H1 (cell line): ENCODE measurements around the gene RNFT2. TPM values are rescaled to one million over a fixed set of nuclear protein-coding genes. Genes with fewer than 3 reads are reported as not detected.

Experiments
- CTCF ChIA-PET: fragments of 300-600 bp; sonication (Branson Sonifier 250); formaldehyde crosslinking; loops from one replicate; lab custom pipeline; 2021; ENCODE audit not compliant: partially characterized antibody; lab: Charles Lee
- POLR2A ChIA-PET: fragments of 300-600 bp; sonication (Branson Sonifier 250); formaldehyde crosslinking; loops from one replicate; lab custom pipeline; 2021; ENCODE audit warnings: inconsistent platforms; ENCODE audit not compliant: partially characterized antibody; lab: Charles Lee
- DNase-seq, 2 experiments: peaks; one replicate each; pipeline versions ENCODE4 v3.0.0 to v3.0.0-alpha.2; 2010 to 2022; ENCODE audit warnings: low spot score in 2 of 2, low read depth in 1 of 2, mixed read lengths in 1 of 2
- FAIRE-seq: peaks from 2 replicates; lab custom pipeline; 2011; peaks lifted over from hg19 to GRCh38; lab: Jason Lieb, UNC
- H2AFZ ChIP-seq: 2 replicates; pipeline ENCODE4 v1.8.1; 2012; ENCODE audit warnings: low read length, inconsistent platforms
- H2AK5ac ChIP-seq: 2 replicates; pipeline ENCODE4 v1.6.1; 2013; ENCODE audit warnings: low read depth, low read length
- H2BK120ac ChIP-seq: replicated peaks from 2 replicates; pipeline ENCODE3; 2013; ENCODE audit warnings: low read depth, low read length, inconsistent platforms
- H2BK12ac ChIP-seq: 2 replicates; pipeline ENCODE4 v1.6.1; 2013; ENCODE audit warnings: low read depth, low read length
- H2BK15ac ChIP-seq: 2 replicates; pipeline ENCODE4 v1.6.1; 2013; ENCODE audit warnings: low read length
- H2BK20ac ChIP-seq: 2 replicates; pipeline ENCODE4 v1.6.1; 2013; ENCODE audit warnings: low read length
- H2BK5ac ChIP-seq: 2 replicates; pipeline ENCODE4 v1.6.1; 2013; ENCODE audit warnings: low read depth, low read length
- H3K14ac ChIP-seq: 2 replicates; pipeline ENCODE4 v1.6.1; 2013; ENCODE audit warnings: inconsistent platforms; ENCODE audit not compliant: insufficient read length
- H3K18ac ChIP-seq: 2 replicates; pipeline ENCODE4 v1.6.1; 2013; ENCODE audit warnings: low read length; ENCODE audit errors: extremely low read depth
- H3K23ac ChIP-seq: 2 replicates; pipeline ENCODE4 v1.6.1; 2013; ENCODE audit warnings: inconsistent platforms; ENCODE audit not compliant: insufficient read length
- H3K23me2 ChIP-seq: 2 replicates; pipeline ENCODE4 v1.6.1; 2013; ENCODE audit warnings: low read depth, low read length
- H3K27ac ChIP-seq: 2 replicates; pipeline ENCODE4 v1.6.1; 2011; ENCODE audit warnings: low read depth, low read length, inconsistent platforms
- H3K27me3 ChIP-seq, 4 experiments: replicated peaks in 1 of 4; 1 replicate in 1 of 4; 2 replicates in 3 of 4; pipeline versions ENCODE4 v1.6.1 to v1.8.1; 2011 to 2013; ENCODE audit warnings: low read length in 3 of 4, mild to moderate bottlenecking in 3 of 4, inconsistent platforms in 2 of 4, mixed read lengths in 2 of 4, moderate library complexity in 1 of 4; ENCODE audit not compliant: control insufficient read depth in 3 of 4, insufficient read depth in 3 of 4; ENCODE audit errors: extremely low read depth in 1 of 4
- H3K36me3 ChIP-seq, 4 experiments: 2 replicates each; pipeline versions ENCODE4 v1.6.1 to v1.8.1; 2011 to 2013; ENCODE audit warnings: mild to moderate bottlenecking in 4 of 4, low read length in 3 of 4, moderate library complexity in 2 of 4, control low read depth in 1 of 4, inconsistent platforms in 1 of 4; ENCODE audit not compliant: insufficient read depth in 4 of 4, control insufficient read depth in 2 of 4
- H3K4ac ChIP-seq: replicated peaks from 2 replicates; pipeline ENCODE3; 2013; ENCODE audit warnings: low read length, low read depth, mixed read lengths, inconsistent platforms; ENCODE audit not compliant: insufficient read length
- H3K4me1 ChIP-seq, 4 experiments: replicated peaks in 1 of 4; 1 replicate in 1 of 4; 2 replicates in 3 of 4; pipeline versions ENCODE4 v1.6.1 to v1.8.1; 2011 to 2013; ENCODE audit warnings: low read length in 3 of 4, inconsistent platforms in 2 of 4, mixed read lengths in 1 of 4; ENCODE audit not compliant: insufficient read depth in 4 of 4, control insufficient read depth in 3 of 4
- H3K4me2 ChIP-seq, 2 experiments: 2 replicates each; pipeline versions ENCODE4 v1.6.1 to v1.8.1; 2011 to 2013; ENCODE audit warnings: low read depth in 2 of 2, low read length in 2 of 2, control low read depth in 1 of 2, inconsistent platforms in 1 of 2, mild to moderate bottlenecking in 1 of 2; ENCODE audit not compliant: insufficient read depth in 1 of 2
- H3K4me3 ChIP-seq, 4 experiments: fragments of 200-600, 300-600 bp in 1 of 4; sonication (generic), shearing (Covaris generic), sonication (Bioruptor Twin) in 1 of 4; 2 replicates each; pipeline versions ENCODE4 v1.5.1 to v1.8.1; 2011 to 2016; ENCODE audit warnings: low read length in 4 of 4, low read depth in 3 of 4, control low read depth in 2 of 4, inconsistent platforms in 2 of 4, mild to moderate bottlenecking in 2 of 4, mixed read lengths in 1 of 4, moderate library complexity in 1 of 4; ENCODE audit not compliant: insufficient read depth in 2 of 4; ENCODE audit errors: extremely low read depth in 1 of 4
- H3K56ac ChIP-seq: replicated peaks from 2 replicates; pipeline ENCODE3; 2013; ENCODE audit warnings: low read depth, mild to moderate bottlenecking, mixed read lengths, low read length, inconsistent platforms; ENCODE audit not compliant: insufficient read length
- H3K79me1 ChIP-seq: 2 replicates; pipeline ENCODE4 v1.6.1; 2013; ENCODE audit warnings: low read depth, low read length, control low read depth
- H3K79me2 ChIP-seq, 2 experiments: 2 replicates each; pipeline versions ENCODE4 v1.6.1 to v1.8.1; 2012 to 2013; ENCODE audit warnings: low read length in 2 of 2, mild to moderate bottlenecking in 2 of 2, inconsistent platforms in 1 of 2; ENCODE audit not compliant: insufficient read depth in 2 of 2, control insufficient read depth in 1 of 2
- H3K9ac ChIP-seq, 4 experiments: replicated peaks in 1 of 4; 1 replicate in 1 of 4; 2 replicates in 3 of 4; pipeline versions ENCODE4 v1.6.1 to v1.8.1; 2011 to 2013; ENCODE audit warnings: low read depth in 3 of 4, low read length in 3 of 4, control low read depth in 2 of 4, mild to moderate bottlenecking in 2 of 4, moderate library complexity in 2 of 4, inconsistent platforms in 1 of 4; ENCODE audit errors: extremely low read depth in 1 of 4
- H3K9me3 ChIP-seq, 2 experiments: 2 replicates each; pipeline versions ENCODE4 v1.6.1 to v1.8.1; 2012 to 2013; ENCODE audit warnings: mild to moderate bottlenecking in 2 of 2, moderate library complexity in 2 of 2, control low read depth in 1 of 2, inconsistent platforms in 1 of 2, low read depth in 1 of 2, low read length in 1 of 2, mixed read lengths in 1 of 2; ENCODE audit not compliant: insufficient read depth in 2 of 2
- H4K20me1 ChIP-seq, 2 experiments: replicated peaks in 1 of 2; 2 replicates each; pipeline versions ENCODE3 to v1.8.1; 2011 to 2013; ENCODE audit warnings: inconsistent platforms in 2 of 2, low read length in 2 of 2, mild to moderate bottlenecking in 1 of 2; ENCODE audit not compliant: insufficient read depth in 2 of 2, control insufficient read depth in 1 of 2
- H4K5ac ChIP-seq: 2 replicates; pipeline ENCODE4 v1.6.1; 2013; ENCODE audit warnings: low read length, low read depth, mixed read lengths, inconsistent platforms; ENCODE audit not compliant: insufficient read length
- H4K8ac ChIP-seq: 2 replicates; pipeline ENCODE4 v1.8.0; 2013; ENCODE audit warnings: mild to moderate bottlenecking, moderate library complexity, low read length, inconsistent platforms; ENCODE audit not compliant: insufficient read depth; ENCODE audit errors: extremely low read depth
- H4K91ac ChIP-seq: replicated peaks from 2 replicates; pipeline ENCODE3; 2013; ENCODE audit warnings: low read length, mixed read lengths, inconsistent platforms; ENCODE audit not compliant: insufficient read length
- BACH1 ChIP-seq: IDR thresholded peaks from 2 replicates; pipeline ENCODE4 v1.6.1; 2012; ENCODE audit warnings: low read length, improper control_type of control experiment
- CTCF ChIP-seq, 3 experiments: IDR thresholded peaks; 1 replicate in 2 of 3; 2 replicates in 1 of 3; pipeline versions ENCODE4 v1.5.1 to v1.6.1; 2011; ENCODE audit warnings: low read length in 3 of 3, mild to moderate bottlenecking in 3 of 3, inconsistent platforms in 2 of 3, low read depth in 1 of 3, moderate library complexity in 1 of 3; ENCODE audit not compliant: insufficient read depth in 1 of 3; ENCODE audit errors: control extremely low read depth in 1 of 3
- KDM1A ChIP-seq: fragments of 200-600, 300-600 bp; sonication (generic); IDR thresholded peaks from 2 replicates; pipeline ENCODE4 v1.7.1; 2016; ENCODE audit warnings: mild to moderate bottlenecking, low read length, borderline replicate concordance
- KDM4A ChIP-seq: IDR thresholded peaks from one replicate; pipeline ENCODE4 v1.7.1; 2012; ENCODE audit warnings: low read depth, mild to moderate bottlenecking, moderate library complexity, low read length, inconsistent platforms; ENCODE audit not compliant: severe bottlenecking
- POLR2A ChIP-seq, 2 experiments: IDR thresholded peaks; 1 replicate in 1 of 2; 2 replicates in 1 of 2; pipeline ENCODE4 v1.6.1; 2011; ENCODE audit warnings: low read depth in 2 of 2, low read length in 2 of 2, mild to moderate bottlenecking in 2 of 2; ENCODE audit errors: control extremely low read depth in 1 of 2
- POU5F1 ChIP-seq: IDR thresholded peaks from 2 replicates; pipeline ENCODE4 v1.6.1; 2011; ENCODE audit warnings: low read depth, mild to moderate bottlenecking, low read length, moderate library complexity
- RNF2 ChIP-seq: fragments of 200-900, 300-1000 bp; sonication (generic); IDR thresholded peaks from 2 replicates; pipeline ENCODE4 v1.7.1; 2016; ENCODE audit warnings: borderline replicate concordance, low read depth, mild to moderate bottlenecking, antibody characterized with exemption, low read length; ENCODE audit not compliant: poor library complexity, severe bottlenecking; ENCODE audit errors: missing control alignments
- SP2 ChIP-seq: IDR thresholded peaks from 2 replicates; pipeline ENCODE4 v1.6.1; 2012; ENCODE audit warnings: mild to moderate bottlenecking, low read length, inconsistent platforms
- SP4 ChIP-seq: IDR thresholded peaks from 2 replicates; pipeline ENCODE4 v1.6.1; 2012; ENCODE audit warnings: low read length, inconsistent platforms
- TAF1 ChIP-seq: IDR thresholded peaks from 2 replicates; pipeline ENCODE4 v1.6.1; 2011; ENCODE audit warnings: mild to moderate bottlenecking, low read depth, low read length
- WGBS, 2 experiments: shearing (Covaris generic) in 1 of 2; methylation state at CpG; one replicate each; pipeline versions ENCODE4 v1.1.6 to v1.1.7; 2013 to 2015; ENCODE audit warnings: low lambda C conversion rate in 2 of 2, mixed read lengths in 2 of 2, inconsistent platforms in 1 of 2, low coverage in 1 of 2, missing lambda C conversion rate in 1 of 2; ENCODE audit not compliant: insufficient replicate concordance in 2 of 2, insufficient coverage in 1 of 2, insufficient read length in 1 of 2; ENCODE audit errors: extremely low coverage in 1 of 2, missing lambda C conversion rate in 1 of 2; 5-methylcytosine and 5-hydroxymethylcytosine counted together
- polyA plus RNA-seq, 7 experiments: library from polyadenylated mRNA; depleted of rRNA in 3 of 7; stranded (reverse) in 5 of 7; unstranded in 2 of 7; fragments of >200 nt in 5 of 7; fragments of 200-250 nt in 2 of 7; gene quantifications; 1 replicate in 5 of 7; 2 replicates in 1 of 7; 4 replicates in 1 of 7; pipeline versions ENCODE4 v1.2.1 to v1.2.3, GENCODE V29; 2011 to 2013; ENCODE audit warnings: missing spikeins in 2 of 7, mixed read lengths in 2 of 7
- total RNA-seq: library from RNA; stranded (reverse); fragmentation: NEBNext Ultra II Directional; extraction: Animal tissue kit (Norgen Biotek cat#: 25700); gene quantifications from 2 replicates; pipeline ENCODE4 v1.2.1, GENCODE V29; 2021

RNFT2 gene
- total and polyA plus RNA-seq, 2 of the 8 experiments (the other 6 are each of a cell fraction or from before 2014, with no cell fraction given), result 14.2 to 33.1 TPM

GRCh38 chr12:116712458-116713303 is 25.4 kb upstream of the RNFT2 start:
- H2BK12ac ChIP-seq, result no peak overlapping the region
- no peak overlapping the region for H3K4ac ChIP-seq
- H3K27ac ChIP-seq, result no peak overlapping the region
- H2AFZ ChIP-seq, result no peak overlapping the region
- no peak overlapping the region for H4K91ac ChIP-seq
- H3K4me3 ChIP-seq, result no peak overlapping the region
- FAIRE-seq (no peak), DNase-seq (no peak)
- H3K4me1 ChIP-seq, result peaks cover 0 to 5% (median 3%) of the 10 kb centered on the region in 4 experiments; a peak in 2 of 7 replicates
- no peak overlapping the region for H2BK15ac ChIP-seq
- 90% methylated on average over 17 of the region's 17 CpGs; no CpG with 5 or more reads in 1 of the 2 experiments for WGBS, 2 experiments
- POLR2A ChIA-PET, result interaction anchor here (1.0 kb wide), 1 partner anchor 9 kb away, joined by 3 read pairs; no protein-coding TSS in a partner anchor
- H3K79me1 ChIP-seq, result no peaks in the 10 kb centered on the region
- no peak overlapping the region for H3K9ac ChIP-seq
- H3K79me2 ChIP-seq, result no peaks in the 10 kb centered on the region
- H2BK5ac ChIP-seq, result no peak overlapping the region
- peaks cover under 1 to 3% of the 10 kb centered on the region in 2 experiments for H4K20me1 ChIP-seq
- no peak overlapping the region for H4K8ac ChIP-seq
- H2BK120ac ChIP-seq, result no peak overlapping the region
- H3K23ac ChIP-seq, result no peak overlapping the region
- CTCF ChIA-PET, result interaction anchor here (0.6 to 1.2 kb wide), 4 partner anchors 9 to 151 kb away, joined by 3 to 4 read pairs (median 4); no protein-coding TSS in a partner anchor
- no peak overlapping the region for H3K18ac ChIP-seq
- H2BK20ac ChIP-seq, result no peak overlapping the region
- H3K56ac ChIP-seq, result no peak overlapping the region
- H3K27me3 ChIP-seq, result no peaks in the 10 kb centered on the region; a peak in 1 of 7 replicates
- H3K4me2 ChIP-seq, result no peak overlapping the region
- H2AK5ac ChIP-seq, result no peak overlapping the region
- H3K9me3 ChIP-seq, result no peaks in the 10 kb centered on the region
- no peak overlapping the region for H3K14ac ChIP-seq
- no peak overlapping the region for H4K5ac ChIP-seq
- H3K23me2 ChIP-seq, result no peaks in the 10 kb centered on the region
- peaks cover 6 to 22% (median 7%) of the 10 kb centered on the region in 4 experiments; a peak in 6 of 8 replicates for H3K36me3 ChIP-seq
- TF ChIP-seq BACH1 (no peak), SP2 (no peak), CTCF (IDR thresholded peaks at IDR 0.05; ENCODE audit: control extremely low read depth in 1 of 3, insufficient read depth in 1 of 3, low read depth in 1 of 3, low read length in 3 of 3) (no peak), RNF2 (no peak), POLR2A (IDR thresholded peaks at IDR 0.05; ENCODE audit: control extremely low read depth in 1 of 2, low read depth in 2 of 2, low read length in 2 of 2) (no peak), KDM1A (no peak), POU5F1 (no peak), SP4 (no peak), KDM4A (no peak), TAF1 (no peak)
